Prostate gland (tissue), 2 donors: Measurements from ENCODE around the gene URM1. TPM values are rescaled to one million over a fixed set of nuclear protein-coding genes. Genes with fewer than 3 reads are reported as not detected.

Experiments
- DNase-seq: peaks from one replicate; pipeline ENCODE4 v3.0.0-alpha.2; 2019; ENCODE audit warnings: low spot score
- H3K27ac ChIP-seq, 2 donors: fragments of 200-600 bp; sonication (generic); 2 replicates each; pipeline ENCODE4 v1.5.1; 2017 to 2019
- H3K27me3 ChIP-seq: fragments of 200-600 bp; sonication (generic); replicated peaks from 2 replicates; pipeline ENCODE4 v1.5.1; 2019; ENCODE audit not compliant: insufficient read depth
- H3K36me3 ChIP-seq, 2 donors: fragments of 200-600 bp; sonication (generic); 1 replicate in 1 of 2; 2 replicates in 1 of 2; pipeline versions ENCODE4 v1.5.1 to v1.8.1; 2017 to 2019
- H3K4me1 ChIP-seq: fragments of 200-600 bp; sonication (generic); replicated peaks from 2 replicates; pipeline ENCODE4 v1.5.1; 2019
- H3K4me3 ChIP-seq, 2 donors: fragments of 200-600 bp; sonication (generic); 2 replicates each; pipeline ENCODE4 v1.5.1; 2017 to 2019
- H3K9me3 ChIP-seq: fragments of 200-600 bp; sonication (generic); 2 replicates; pipeline ENCODE4 v1.5.1; 2017
- POLR2A ChIP-seq: fragments of 450-650 bp; IDR thresholded peaks from one replicate; pipeline ENCODE4 v1.6.1; 2016; ENCODE audit warnings: antibody characterized with exemption, mild to moderate bottlenecking
- POLR2AphosphoS5 ChIP-seq: sonication (generic); formaldehyde crosslinking; IDR thresholded peaks from one replicate; pipeline ENCODE4 v1.6.1; 2017; ENCODE audit warnings: antibody characterized with exemption
- WGBS: methylation state at CpG from one replicate; pipeline ENCODE4 v1.1.5; 2018; 5-methylcytosine and 5-hydroxymethylcytosine counted together
- intact Hi-C: fragments of 100-400 bp; cut with DNase I; formaldehyde crosslinking; loops from one replicate; pipeline ENCODE4 v1.14.2; 2022
- total RNA-seq, 2 donors: library from RNA; depleted of rRNA; stranded (reverse); fragments of >200 nt; gene quantifications; one replicate each; pipeline ENCODE4 v1.1.0, GENCODE V29; 2016
- TF ChIP-seq, protein P1 (sequence below), 4 experiments: fragments of 200-600 bp in 2 of 4; fragments of 450-650 bp in 2 of 4; sonication (generic) in 2 of 4; IDR thresholded peaks; 1 replicate in 3 of 4; 2 replicates in 1 of 4; pipeline ENCODE4 v1.5.1; 2016 to 2019; ENCODE audit warnings: antibody characterized with exemption in 4 of 4, mild to moderate bottlenecking in 2 of 4, moderate library complexity in 2 of 4

The URM1 gene
- total RNA-seq, 2 donors from 2014 or later: 33.2 to 41.7 TPM

DNA sequence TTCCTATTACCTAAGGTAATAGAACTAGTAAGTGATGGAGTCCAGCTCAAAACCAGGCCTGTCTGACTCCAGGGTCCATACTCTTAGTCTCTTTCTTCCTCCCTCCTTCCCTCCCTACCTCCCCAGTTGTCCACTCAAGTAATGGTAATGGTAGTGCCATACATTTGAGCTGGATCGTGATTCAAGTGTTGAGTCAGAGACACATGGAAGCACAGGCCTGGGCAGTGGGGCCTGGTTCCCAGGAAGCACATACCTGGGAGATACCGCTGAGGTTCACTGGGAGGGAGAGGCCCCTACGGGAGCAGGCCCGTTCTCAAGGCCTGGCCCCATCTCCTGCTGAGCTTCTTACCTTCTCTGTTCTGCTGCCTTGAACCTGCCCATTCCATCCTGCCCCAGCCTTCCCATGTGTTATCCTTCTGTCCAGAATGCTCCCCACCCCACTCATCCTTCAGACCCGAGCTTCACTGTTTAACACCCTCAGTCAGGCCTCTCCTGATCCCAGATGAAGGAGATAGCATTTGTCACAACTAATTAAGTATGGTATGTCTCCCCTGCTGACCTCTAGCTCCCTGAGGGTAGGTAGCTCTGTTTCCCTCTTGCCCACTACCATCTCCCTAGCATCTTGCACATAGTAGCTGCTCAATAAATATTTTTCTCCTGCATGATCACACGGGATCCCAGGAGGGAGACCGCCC, 13.8 kb downstream of the URM1 start:
- no peaks in the 10 kb centered on the region for H3K27me3 ChIP-seq
- intact Hi-C loops: no loop called here
- WGBS: 93% methylated on average over 7 of the region's 7 CpGs
- no peak overlapping the region for H3K27ac ChIP-seq
- peaks cover 5 to 7% of the 10 kb centered on the region in 2 donors for H3K36me3 ChIP-seq
- H3K9me3 ChIP-seq: no peaks in the 10 kb centered on the region
- H3K4me1 ChIP-seq: no peaks in the 10 kb centered on the region
- H3K4me3 ChIP-seq: no peak overlapping the region
- DNase-seq: no peak
- TF ChIP-seq, protein P1, sequence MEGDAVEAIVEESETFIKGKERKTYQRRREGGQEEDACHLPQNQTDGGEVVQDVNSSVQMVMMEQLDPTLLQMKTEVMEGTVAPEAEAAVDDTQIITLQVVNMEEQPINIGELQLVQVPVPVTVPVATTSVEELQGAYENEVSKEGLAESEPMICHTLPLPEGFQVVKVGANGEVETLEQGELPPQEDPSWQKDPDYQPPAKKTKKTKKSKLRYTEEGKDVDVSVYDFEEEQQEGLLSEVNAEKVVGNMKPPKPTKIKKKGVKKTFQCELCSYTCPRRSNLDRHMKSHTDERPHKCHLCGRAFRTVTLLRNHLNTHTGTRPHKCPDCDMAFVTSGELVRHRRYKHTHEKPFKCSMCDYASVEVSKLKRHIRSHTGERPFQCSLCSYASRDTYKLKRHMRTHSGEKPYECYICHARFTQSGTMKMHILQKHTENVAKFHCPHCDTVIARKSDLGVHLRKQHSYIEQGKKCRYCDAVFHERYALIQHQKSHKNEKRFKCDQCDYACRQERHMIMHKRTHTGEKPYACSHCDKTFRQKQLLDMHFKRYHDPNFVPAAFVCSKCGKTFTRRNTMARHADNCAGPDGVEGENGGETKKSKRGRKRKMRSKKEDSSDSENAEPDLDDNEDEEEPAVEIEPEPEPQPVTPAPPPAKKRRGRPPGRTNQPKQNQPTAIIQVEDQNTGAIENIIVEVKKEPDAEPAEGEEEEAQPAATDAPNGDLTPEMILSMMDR (IDR thresholded peaks at IDR 0.05): no peak
- TF ChIP-seq POLR2A (no peak), POLR2AphosphoS5 (no peak)

- WGBS: 81% methylated on average over 18 of the region's 18 CpGs
- TF ChIP-seq, protein P1 (IDR thresholded peaks at IDR 0.05): no peak
- TF ChIP-seq POLR2A (no peak), POLR2AphosphoS5 (no peak)
- H3K27ac ChIP-seq: no peak overlapping the region
- H3K4me1 ChIP-seq: no peaks in the 10 kb centered on the region
- H3K9me3 ChIP-seq: no peaks in the 10 kb centered on the region
- H3K36me3 ChIP-seq: peaks cover 5 to 7% of the 10 kb centered on the region in 2 donors
- no peak for DNase-seq
- intact Hi-C loops: no loop called here
- H3K4me3 ChIP-seq: no peak overlapping the region
- no peaks in the 10 kb centered on the region for H3K27me3 ChIP-seq
Measured at GRCh38 chr9:128385496-128386460, 14.6 kb downstream of the URM1 start.

GRCh38 chr9:128388150-128388549, 17.0 kb downstream of the URM1 start:
- DNase-seq: no peak
- H3K9me3 ChIP-seq: no peaks in the 10 kb centered on the region
- peaks cover 5 to 7% of the 10 kb centered on the region in 2 donors for H3K36me3 ChIP-seq
- no peaks in the 10 kb centered on the region for H3K4me1 ChIP-seq
- 92% methylated on average over 10 of the region's 10 CpGs for WGBS
- H3K4me3 ChIP-seq: no peak overlapping the region
- H3K27ac ChIP-seq: no peak overlapping the region
- TF ChIP-seq, protein P1 (IDR thresholded peaks at IDR 0.05): no peak
- no peak for TF ChIP-seq POLR2AphosphoS5
- TF ChIP-seq POLR2A: no peak
- intact Hi-C loops: no loop called here
- H3K27me3 ChIP-seq: no peaks in the 10 kb centered on the region

DNA sequence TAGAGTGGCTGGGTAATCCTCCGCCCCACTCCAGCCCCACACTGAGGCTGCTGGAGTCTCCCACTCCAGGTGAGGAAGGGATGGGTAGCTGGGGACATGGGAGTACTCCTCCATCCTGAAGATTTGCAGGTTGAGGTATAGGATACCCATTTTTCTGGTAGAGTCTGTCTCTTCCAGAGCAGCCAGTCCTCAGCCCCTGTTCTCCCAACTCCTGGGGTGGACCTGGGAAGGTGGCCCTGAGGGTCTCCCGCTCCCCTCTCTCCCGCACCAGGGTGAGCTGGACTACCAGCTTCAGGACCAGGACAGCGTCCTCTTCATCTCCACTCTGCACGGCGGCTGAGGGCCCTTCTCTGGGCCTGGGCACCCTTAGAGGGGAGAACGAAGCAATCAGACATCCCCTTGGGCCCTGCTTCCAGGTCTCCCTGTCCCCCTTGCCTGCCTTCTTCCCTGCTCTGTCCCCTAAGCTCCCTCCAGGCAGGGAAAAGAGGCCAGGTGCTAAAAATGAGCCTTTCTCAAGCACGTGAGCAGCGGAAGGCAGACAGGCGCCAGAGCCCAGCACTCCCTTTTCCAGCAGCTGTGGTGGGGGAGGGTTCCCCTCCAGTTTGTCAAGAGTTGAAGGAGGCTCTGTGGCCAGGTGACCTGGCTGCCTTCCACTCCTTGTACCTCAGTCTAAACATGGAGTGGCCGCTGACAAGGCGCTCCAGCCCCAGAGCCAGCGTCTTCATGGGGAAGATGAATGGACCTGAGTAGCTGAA, 18.4 kb downstream of the URM1 start:
- Histone ChIP-seq H3K27ac (no peak overlapping the region), H3K4me1 (no peaks in the 10 kb centered on the region), H3K4me3 (no peak overlapping the region), H3K9me3 (no peaks in the 10 kb centered on the region), H3K36me3 (peaks cover 5 to 7% of the 10 kb centered on the region in 2 donors), H3K27me3 (no peaks in the 10 kb centered on the region)
- TF ChIP-seq, protein P1 (IDR thresholded peaks at IDR 0.05): no peak
- TF ChIP-seq POLR2A (no peak), POLR2AphosphoS5 (no peak)
- WGBS: 84% methylated on average over 13 of the region's 13 CpGs
- DNase-seq: no peak
- intact Hi-C loops: no loop called here
